Gastroesophageal sphincter (tissue), 3 donors: ENCODE results near the gene CHSY3.

Experiments used
- CTCF ChIP-seq, 4 experiments: fragments of 200-600 bp in 2 of 4; fragments of 450-650 bp in 2 of 4; sonication (generic) in 1 of 4; IDR thresholded peaks; one replicate each; pipeline ENCODE4 v1.5.1; 2017 to 2019; ENCODE audit warnings: antibody characterized with exemption in 4 of 4, mild to moderate bottlenecking in 2 of 4, moderate library complexity in 2 of 4
- POLR2A ChIP-seq, 2 donors: fragments of 450-650 bp; IDR thresholded peaks; one replicate each; pipeline ENCODE4 v1.6.1; 2017; ENCODE audit warnings: antibody characterized with exemption in 2 of 2, mild to moderate bottlenecking in 2 of 2, moderate library complexity in 1 of 2
- POLR2AphosphoS5 ChIP-seq: sonication (generic); formaldehyde crosslinking; IDR thresholded peaks from one replicate; pipeline ENCODE4 v1.6.1; 2017; ENCODE audit warnings: antibody characterized with exemption

- TF ChIP-seq CTCF (IDR thresholded peaks at IDR 0.05) (no peak), POLR2A (IDR thresholded peaks at IDR 0.05) (no peak), POLR2AphosphoS5 (no peak)
Measured at GRCh38 chr5:130002876-130003275, 98.6 kb downstream of the CHSY3 start.
